Keratinocyte (primary cell): ENCODE measurements around the gene MSI2. TPM values are rescaled to one million over a fixed set of nuclear protein-coding genes. Genes with fewer than 3 reads are reported as not detected.

Source experiments
- DNase-seq: peaks from one replicate; pipeline ENCODE4 v3.0.0-alpha.2; 2011; ENCODE audit warnings: low read depth, missing footprints, low spot score
- FAIRE-seq: peaks from 2 replicates; lab custom pipeline; 2011; peaks lifted over from hg19 to GRCh38; lab: Jason Lieb, UNC
- H2AFZ ChIP-seq: 2 replicates; pipeline ENCODE4 v1.6.0; 2012; ENCODE audit warnings: low read length, control low read depth, inconsistent platforms; ENCODE audit not compliant: control insufficient read depth
- H3K27ac ChIP-seq: 2 replicates; pipeline ENCODE4 v1.5.1; 2011; ENCODE audit warnings: low read length; ENCODE audit not compliant: control insufficient read depth, insufficient read depth
- H3K27me3 ChIP-seq: 3 replicates; pipeline ENCODE4 v1.6.0; 2011; ENCODE audit warnings: low read length; ENCODE audit not compliant: control insufficient read depth, insufficient read depth; ENCODE audit errors: extremely low read depth
- H3K36me3 ChIP-seq, 2 experiments: 2 replicates in 1 of 2; 3 replicates in 1 of 2; pipeline ENCODE4 v1.5.1; 2011; ENCODE audit warnings: low read length in 2 of 2, mild to moderate bottlenecking in 1 of 2; ENCODE audit not compliant: control insufficient read depth in 2 of 2, insufficient read depth in 2 of 2; ENCODE audit errors: extremely low read depth in 1 of 2
- H3K4me1 ChIP-seq: 3 replicates; pipeline ENCODE4 v1.5.1; 2011; ENCODE audit warnings: low read length; ENCODE audit not compliant: control insufficient read depth, insufficient read depth; ENCODE audit errors: extremely low read depth
- H3K4me2 ChIP-seq: 3 replicates; pipeline ENCODE4 v1.6.0; 2011; ENCODE audit warnings: low read depth, low read length; ENCODE audit not compliant: control insufficient read depth, insufficient read depth; ENCODE audit errors: extremely low read depth
- H3K4me3 ChIP-seq, 3 experiments: fragments of 200-600 bp in 1 of 3; sonication (generic) in 1 of 3; 2 replicates in 2 of 3; 3 replicates in 1 of 3; pipeline ENCODE4 v1.5.1; 2011 to 2016; ENCODE audit warnings: low read length in 3 of 3, mild to moderate bottlenecking in 3 of 3, control low read depth in 2 of 3, inconsistent platforms in 1 of 3, low read depth in 1 of 3, mixed read lengths in 1 of 3, mixed run types in 1 of 3, moderate library complexity in 1 of 3; ENCODE audit not compliant: control insufficient read depth in 2 of 3, insufficient read depth in 2 of 3; ENCODE audit errors: extremely low read depth in 1 of 3
- H3K79me2 ChIP-seq: 2 replicates; pipeline ENCODE4 v1.6.0; 2012; ENCODE audit warnings: low read length; ENCODE audit not compliant: control insufficient read depth, insufficient read depth
- H3K9ac ChIP-seq: 3 replicates; pipeline ENCODE4 v1.6.0; 2011; ENCODE audit warnings: low read length; ENCODE audit not compliant: control insufficient read depth, insufficient read depth; ENCODE audit errors: extremely low read depth
- H3K9me1 ChIP-seq: 3 replicates; pipeline ENCODE4 v1.6.0; 2011; ENCODE audit warnings: low read length; ENCODE audit not compliant: control insufficient read depth, insufficient read depth; ENCODE audit errors: extremely low read depth
- H3K9me3 ChIP-seq: 2 replicates; pipeline ENCODE4 v1.5.1; 2012; ENCODE audit warnings: low read depth, low read length; ENCODE audit not compliant: control insufficient read depth
- H4K20me1 ChIP-seq: 3 replicates; pipeline ENCODE4 v1.6.0; 2011; ENCODE audit warnings: low read length; ENCODE audit not compliant: control insufficient read depth, insufficient read depth; ENCODE audit errors: extremely low read depth
- CTCF ChIP-seq, 3 experiments: IDR thresholded peaks in 1 of 3; conservative IDR thresholded peaks in 1 of 3; optimal IDR thresholded peaks in 1 of 3; 2 replicates in 2 of 3; 3 replicates in 1 of 3; pipeline versions ENCODE3 to v1.5.1; 2011; ENCODE audit warnings: low read length in 3 of 3, mild to moderate bottlenecking in 3 of 3, moderate library complexity in 2 of 3, control low read depth in 1 of 3, inconsistent platforms in 1 of 3; ENCODE audit not compliant: insufficient read depth in 2 of 3; ENCODE audit errors: extremely low read depth in 1 of 3
- EZH2 ChIP-seq: IDR thresholded peaks from one replicate; pipeline ENCODE4 v1.6.1; 2012; ENCODE audit warnings: inconsistent platforms, mild to moderate bottlenecking, low read length, moderate library complexity
- dilution Hi-C: fragments of 300-500 bp; cut with MboI; formaldehyde crosslinking; loops from one replicate; pipeline ENCODE4 v1.7.0; 2020; ENCODE audit warnings: low sequenced_read_pairs; ENCODE audit not compliant: extremely low pct_ligation_motif_present
- polyA plus RNA-seq, 5 experiments: library from polyadenylated mRNA; depleted of rRNA in 3 of 5; stranded (reverse) in 3 of 5; stranded (forward) in 1 of 5; unstranded in 1 of 5; fragments of >200 nt; gene quantifications; 1 replicate in 1 of 5; 2 replicates in 3 of 5; 3 replicates in 1 of 5; pipeline versions ENCODE4 v1.2.1 to v1.2.3, GENCODE V29; 2011 to 2012; ENCODE audit warnings: missing spikeins in 2 of 5, low read depth in 1 of 5, low replicate concordance in 1 of 5

MSI2 gene
- polyA plus RNA-seq, 1 donor (not counting 4 experiments of a cell fraction or from before 2014, with no cell fraction given): 22.3 TPM

DNA sequence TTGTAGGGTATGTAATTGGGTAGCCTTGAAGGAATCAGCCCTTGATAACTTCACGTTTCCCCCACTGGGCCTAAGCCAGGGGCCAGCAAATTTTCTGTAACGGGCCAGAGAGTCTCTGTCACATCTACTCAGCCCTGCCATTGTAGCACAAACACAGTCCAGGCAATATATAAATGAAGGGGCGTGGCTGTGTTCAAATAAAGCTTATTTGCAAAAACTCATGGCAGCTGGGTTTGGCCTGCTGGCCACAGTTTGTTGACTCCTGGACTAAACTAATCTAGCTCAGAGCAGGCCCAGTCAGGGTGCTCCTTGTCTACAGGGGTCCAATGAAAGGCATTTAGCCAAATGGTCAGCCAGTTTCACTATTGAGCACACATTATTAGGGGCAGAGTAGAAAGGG, 347.2 kb downstream of the MSI2 start:
- Histone ChIP-seq H2AFZ (no peak overlapping the region), H3K4me3 (no peak overlapping the region), H3K27me3 (no peaks in the 10 kb centered on the region), H3K9ac (no peak overlapping the region), H4K20me1 (no peaks in the 10 kb centered on the region), H3K36me3 (no peaks in the 10 kb centered on the region), H3K79me2 (no peaks in the 10 kb centered on the region), H3K4me2 (no peak overlapping the region), H3K27ac (no peak overlapping the region), H3K4me1 (peaks cover 10% of the 10 kb centered on the region), H3K9me3 (no peaks in the 10 kb centered on the region), H3K9me1 (peaks cover 3% of the 10 kb centered on the region)
- dilution Hi-C loops: no loop called here
- TF ChIP-seq CTCF (optimal IDR thresholded peaks at IDR 0.05 in 1 of 3, IDR thresholded peaks at IDR 0.05 in 1 of 3, conservative IDR thresholded peaks at IDR 0.05 in 1 of 3; ENCODE audit: extremely low read depth in 1 of 3, insufficient read depth in 2 of 3, low read length in 3 of 3): no peak
- TF ChIP-seq EZH2: no peak
- DNase-seq (no peak), FAIRE-seq (no peak)

- H3K4me1 ChIP-seq: peaks cover 10% of the 10 kb centered on the region
- H3K9me1 ChIP-seq: peaks cover 3% of the 10 kb centered on the region
- dilution Hi-C loops: no loop called here
- no peak overlapping the region for H2AFZ ChIP-seq
- H3K9ac ChIP-seq: no peak overlapping the region
- no peaks in the 10 kb centered on the region for H4K20me1 ChIP-seq
- no peak for FAIRE-seq
- TF ChIP-seq EZH2 (no peak), CTCF (optimal IDR thresholded peaks at IDR 0.05 in 1 of 3, IDR thresholded peaks at IDR 0.05 in 1 of 3, conservative IDR thresholded peaks at IDR 0.05 in 1 of 3; ENCODE audit: extremely low read depth in 1 of 3, insufficient read depth in 2 of 3, low read length in 3 of 3) (no peak)
- no peaks in the 10 kb centered on the region for H3K27me3 ChIP-seq
- H3K27ac ChIP-seq: no peak overlapping the region
- no peaks in the 10 kb centered on the region for H3K36me3 ChIP-seq
- no peaks in the 10 kb centered on the region for H3K9me3 ChIP-seq
- no peak overlapping the region for H3K4me3 ChIP-seq
- H3K4me2 ChIP-seq: no peak overlapping the region
- no peaks in the 10 kb centered on the region for H3K79me2 ChIP-seq
- no peak for DNase-seq
Observed at GRCh38 chr17:57603978-57604377, 347.7 kb downstream of the MSI2 start.
